ENCODE measurements around the gene CAPS2.

The CAPS2 gene

GRCh38 chr12:75270157-75270556, 60.0 kb downstream of the CAPS2 start:
- no peak overlapping the region for H3K4me3 ChIP-seq (ENCODE audit: low read depth, low read length)
- in situ Hi-C loops (cut with HindIII; ENCODE audit: low sequenced_read_pairs): no loop called here
- DNase-seq (ENCODE audit: low read depth, low spot score): no peak
- TF ChIP-seq, protein P1, sequence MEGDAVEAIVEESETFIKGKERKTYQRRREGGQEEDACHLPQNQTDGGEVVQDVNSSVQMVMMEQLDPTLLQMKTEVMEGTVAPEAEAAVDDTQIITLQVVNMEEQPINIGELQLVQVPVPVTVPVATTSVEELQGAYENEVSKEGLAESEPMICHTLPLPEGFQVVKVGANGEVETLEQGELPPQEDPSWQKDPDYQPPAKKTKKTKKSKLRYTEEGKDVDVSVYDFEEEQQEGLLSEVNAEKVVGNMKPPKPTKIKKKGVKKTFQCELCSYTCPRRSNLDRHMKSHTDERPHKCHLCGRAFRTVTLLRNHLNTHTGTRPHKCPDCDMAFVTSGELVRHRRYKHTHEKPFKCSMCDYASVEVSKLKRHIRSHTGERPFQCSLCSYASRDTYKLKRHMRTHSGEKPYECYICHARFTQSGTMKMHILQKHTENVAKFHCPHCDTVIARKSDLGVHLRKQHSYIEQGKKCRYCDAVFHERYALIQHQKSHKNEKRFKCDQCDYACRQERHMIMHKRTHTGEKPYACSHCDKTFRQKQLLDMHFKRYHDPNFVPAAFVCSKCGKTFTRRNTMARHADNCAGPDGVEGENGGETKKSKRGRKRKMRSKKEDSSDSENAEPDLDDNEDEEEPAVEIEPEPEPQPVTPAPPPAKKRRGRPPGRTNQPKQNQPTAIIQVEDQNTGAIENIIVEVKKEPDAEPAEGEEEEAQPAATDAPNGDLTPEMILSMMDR (IDR thresholded peaks at IDR 0.05; ENCODE audit: low read depth, low read length): no peak

- in situ Hi-C loops (cut with HindIII; ENCODE audit: low sequenced_read_pairs): no loop called here
- TF ChIP-seq, protein P1 (IDR thresholded peaks at IDR 0.05; ENCODE audit: low read depth, low read length): no peak
- DNase-seq (ENCODE audit: low read depth, low spot score): no peak
- H3K4me3 ChIP-seq (ENCODE audit: low read depth, low read length): no peak overlapping the region
These were observed 60.9 kb downstream of the CAPS2 start for GRCh38 chr12:75269209-75269608.

DNA sequence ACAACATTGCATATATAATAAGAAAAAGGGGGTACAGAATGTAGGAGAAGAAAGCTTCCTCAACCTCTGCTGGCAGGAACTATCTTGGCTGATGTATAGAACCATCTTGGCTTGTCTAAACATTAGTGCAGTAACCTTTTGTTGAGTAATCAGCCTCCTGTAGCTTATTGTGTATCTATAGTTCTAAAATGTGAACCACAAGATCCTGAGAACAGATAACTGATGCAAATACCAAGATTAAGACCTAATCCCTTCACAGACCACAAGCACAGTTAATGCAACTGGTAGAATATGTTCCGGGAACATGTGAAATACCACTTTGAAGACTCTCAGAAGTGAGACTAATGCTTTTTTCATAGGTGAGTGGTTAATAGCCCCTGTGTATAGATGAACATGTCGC, 69.8 kb downstream of the CAPS2 start:
- TF ChIP-seq, protein P1 (IDR thresholded peaks at IDR 0.05; ENCODE audit: low read depth, low read length): no peak
- peak; percentile 18 for DNase-seq (ENCODE audit: low read depth, low spot score)
- H3K4me3 ChIP-seq (ENCODE audit: low read depth, low read length): no peak overlapping the region
- in situ Hi-C loops (cut with HindIII; ENCODE audit: low sequenced_read_pairs): no loop called here

GRCh38 chr12:75259143-75259542, 71.0 kb downstream of the CAPS2 start:
- TF ChIP-seq, protein P1 (IDR thresholded peaks at IDR 0.05; ENCODE audit: low read depth, low read length): no peak
- in situ Hi-C loops (cut with HindIII; ENCODE audit: low sequenced_read_pairs): no loop called here
- H3K4me3 ChIP-seq (ENCODE audit: low read depth, low read length): no peak overlapping the region
- no peak for DNase-seq (ENCODE audit: low read depth, low spot score)

DNA sequence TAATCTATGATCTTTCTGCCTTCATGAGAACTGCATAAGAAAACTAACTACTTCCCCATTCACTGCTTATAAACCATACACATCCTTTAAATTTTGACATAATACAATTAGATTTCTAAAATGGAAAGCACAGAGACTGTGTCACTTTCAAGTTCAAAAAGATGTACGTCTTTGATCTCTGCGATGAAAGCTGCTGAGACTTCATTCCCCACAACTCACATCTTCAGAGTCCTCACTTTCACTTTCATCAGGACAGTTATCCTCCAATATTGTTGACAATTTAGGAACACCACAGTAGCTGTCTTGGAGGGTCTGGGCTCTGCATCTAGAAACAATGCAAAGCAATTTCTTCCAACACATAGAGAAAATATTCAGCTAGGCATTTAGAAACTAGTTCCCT, 72.6 kb downstream of the CAPS2 start:
- in situ Hi-C loops (cut with HindIII; ENCODE audit: low sequenced_read_pairs): no loop called here
- DNase-seq (ENCODE audit: low read depth, low spot score): no peak

GRCh38 chr12:75245108-75245507, 85.0 kb downstream of the CAPS2 start:
- TF ChIP-seq, protein P1 (IDR thresholded peaks at IDR 0.05; ENCODE audit: low read depth, low read length): no peak
- no peak overlapping the region for H3K4me3 ChIP-seq (ENCODE audit: low read depth, low read length)
- in situ Hi-C loops (cut with HindIII; ENCODE audit: low sequenced_read_pairs): no loop called here
- DNase-seq (ENCODE audit: low read depth, low spot score): no peak

More for the DNA sequence above, 72.6 kb downstream of the CAPS2 start:
- TF ChIP-seq, protein P1 (IDR thresholded peaks at IDR 0.05; ENCODE audit: low read depth, low read length): no peak
- H3K4me3 ChIP-seq (ENCODE audit: low read depth, low read length): no peak overlapping the region

DNA sequence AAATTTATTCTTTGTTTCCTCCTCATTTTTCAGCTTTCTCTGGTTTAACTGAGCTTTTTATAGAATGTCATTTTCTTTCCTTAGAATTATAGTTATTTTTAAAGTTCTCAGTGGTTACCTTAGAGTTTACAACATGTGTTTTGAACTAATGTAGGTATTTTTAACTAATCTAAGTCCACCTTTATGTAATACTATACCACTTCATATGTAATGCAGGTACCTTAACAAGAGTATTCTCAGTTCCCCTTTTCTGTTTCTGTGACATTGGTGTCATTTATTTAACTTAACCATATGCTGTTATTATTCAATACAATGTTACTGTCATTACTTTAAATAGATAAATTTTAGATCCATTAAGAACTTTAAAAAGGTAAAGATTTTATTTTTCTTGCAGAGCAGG, 90.1 kb downstream of the CAPS2 start:
- TF ChIP-seq, protein P1 (IDR thresholded peaks at IDR 0.05; ENCODE audit: low read depth, low read length): no peak
- no peak for DNase-seq (ENCODE audit: low read depth, low spot score)
- in situ Hi-C loops (cut with HindIII; ENCODE audit: low sequenced_read_pairs): no loop called here
- no peak overlapping the region for H3K4me3 ChIP-seq (ENCODE audit: low read depth, low read length)

Data from astrocyte of the spinal cord (primary cell).